GM21723 (cell line): ENCODE measurements around the gene EIF3F.

ENCODE experiments used
- ATAC-seq: cut with Tn5 transposase; IDR thresholded peaks from one replicate; pipeline ENCODE4 v1.9.1; 2021; ENCODE audit warnings: mild to moderate bottlenecking, moderate library complexity; ENCODE audit not compliant: unreplicated experiment

Gene EIF3F, protein sequence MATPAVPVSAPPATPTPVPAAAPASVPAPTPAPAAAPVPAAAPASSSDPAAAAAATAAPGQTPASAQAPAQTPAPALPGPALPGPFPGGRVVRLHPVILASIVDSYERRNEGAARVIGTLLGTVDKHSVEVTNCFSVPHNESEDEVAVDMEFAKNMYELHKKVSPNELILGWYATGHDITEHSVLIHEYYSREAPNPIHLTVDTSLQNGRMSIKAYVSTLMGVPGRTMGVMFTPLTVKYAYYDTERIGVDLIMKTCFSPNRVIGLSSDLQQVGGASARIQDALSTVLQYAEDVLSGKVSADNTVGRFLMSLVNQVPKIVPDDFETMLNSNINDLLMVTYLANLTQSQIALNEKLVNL

DNA sequence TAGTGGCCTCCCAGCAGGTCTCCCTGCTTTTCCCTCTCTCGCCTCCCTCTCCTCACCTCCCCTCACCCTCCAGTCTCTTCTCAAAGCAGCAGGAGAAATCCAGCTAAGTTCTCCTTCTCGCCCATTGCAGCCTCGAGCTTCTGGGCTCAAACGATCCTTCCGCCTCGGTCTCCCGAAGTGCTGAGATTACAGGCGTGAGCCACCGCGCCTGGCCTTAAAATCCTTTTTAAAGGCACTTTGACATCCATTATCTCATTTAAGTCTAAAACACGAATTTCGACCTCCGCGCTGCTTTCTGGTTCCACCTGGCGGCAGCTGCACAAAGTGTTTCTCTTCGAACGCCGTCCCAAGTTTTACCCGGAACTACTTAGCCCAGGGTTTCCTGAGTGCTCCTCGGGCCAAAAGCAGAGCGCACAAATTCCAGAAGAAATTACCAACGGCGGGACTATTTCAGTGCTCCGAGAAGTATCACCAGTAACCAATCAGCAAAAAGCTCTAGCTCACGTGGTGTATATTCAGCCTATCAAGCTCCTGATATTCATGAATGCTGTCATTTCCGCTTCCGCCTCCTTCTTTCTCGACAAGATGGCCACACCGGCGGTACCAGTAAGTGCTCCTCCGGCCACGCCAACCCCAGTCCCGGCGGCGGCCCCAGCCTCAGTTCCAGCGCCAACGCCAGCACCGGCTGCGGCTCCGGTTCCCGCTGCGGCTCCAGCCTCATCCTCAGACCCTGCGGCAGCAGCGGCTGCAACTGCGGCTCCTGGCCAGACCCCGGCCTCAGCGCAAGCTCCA, at the start of gene EIF3F:
Gene EIF3F, plus strand, starts transcription at position 570 of the 792 bp plus-strand sequence. Its CDS starts 16 bp downstream, at position 586.
- ATAC-seq: peak; percentile 97

DNA sequence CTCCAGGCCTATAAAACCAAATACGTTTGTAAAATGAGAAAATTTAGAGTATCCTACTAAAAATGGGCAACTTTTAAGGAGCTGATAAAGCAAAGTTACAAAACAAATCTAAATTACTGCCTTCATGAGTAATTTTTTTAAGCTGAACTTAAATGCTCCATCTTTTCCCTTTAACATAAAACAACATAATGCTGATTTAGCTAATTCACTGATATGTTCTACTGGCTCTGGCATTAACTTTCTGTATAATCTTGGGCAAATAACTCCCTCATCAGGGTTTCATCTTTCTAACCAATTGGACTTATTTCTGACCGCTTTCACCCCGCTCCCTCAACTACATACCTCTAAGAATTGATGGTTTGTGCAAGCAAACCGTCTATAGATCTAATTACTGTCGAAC, 46.0 kb upstream of the EIF3F start:
- ATAC-seq: no peak

DNA sequence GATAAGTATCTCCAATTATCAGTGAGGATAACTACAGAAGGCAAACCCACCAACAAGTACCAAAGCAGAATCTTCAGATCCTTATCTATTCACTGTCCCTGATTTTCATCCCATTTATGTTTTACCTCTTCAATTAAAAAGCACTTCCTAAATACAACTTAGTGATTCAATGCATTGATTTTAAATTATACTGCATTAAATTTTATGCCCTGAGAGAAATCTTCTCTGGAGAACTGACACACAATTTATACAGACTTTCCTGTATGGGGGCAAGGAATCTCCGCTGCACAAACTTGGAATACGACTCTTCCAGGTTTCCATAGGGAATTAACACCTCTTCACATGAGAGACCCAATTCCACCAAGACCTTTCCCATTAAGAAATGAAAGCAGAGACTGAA, 45.5 kb upstream of the EIF3F start, which contains the start of gene OR10A3:
Gene OR10A3, minus strand, starts transcription at position 101 of the 400 bp plus-strand sequence. CDS start 2,188 bp downstream, outside the sequence.
- ATAC-seq: no peak

DNA sequence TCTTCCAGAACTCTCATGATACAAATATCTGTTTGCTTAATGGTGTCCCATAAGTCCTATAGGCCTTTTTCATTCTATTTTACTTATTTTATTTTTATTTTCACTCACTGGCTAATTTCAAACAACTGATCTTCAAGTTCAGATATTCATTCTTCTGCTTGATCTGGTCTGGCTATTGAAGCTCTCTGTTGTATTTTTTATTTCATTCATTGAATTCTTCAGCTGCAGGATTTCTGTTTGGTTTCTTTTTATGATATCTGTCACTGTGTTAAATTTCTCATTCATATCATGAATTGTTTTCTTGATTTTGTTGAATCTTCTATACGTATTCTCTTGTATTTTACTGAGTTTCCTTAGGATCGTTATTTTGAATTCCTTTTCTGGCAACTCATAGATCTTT, 43.0 kb upstream of the EIF3F start:
- no peak for ATAC-seq

DNA sequence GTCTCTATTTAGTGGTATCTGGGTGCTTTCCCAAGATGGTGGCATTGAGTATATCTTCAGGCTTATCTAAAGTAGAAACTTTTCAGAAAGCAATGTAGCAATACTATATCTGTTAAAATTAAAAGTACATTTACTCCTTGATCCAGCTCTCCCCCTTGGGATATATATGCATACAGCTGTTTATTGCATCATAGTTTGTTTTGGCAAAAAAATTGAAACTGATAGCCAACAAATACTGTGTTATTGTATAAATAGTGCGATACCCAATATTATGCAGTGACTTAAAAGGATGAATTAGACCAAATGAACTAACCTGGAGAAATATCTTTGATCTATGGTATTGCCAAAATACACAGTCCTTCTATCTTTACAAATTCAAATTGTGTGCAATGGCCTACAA, 37.2 kb upstream of the EIF3F start:
- ATAC-seq: no peak

DNA sequence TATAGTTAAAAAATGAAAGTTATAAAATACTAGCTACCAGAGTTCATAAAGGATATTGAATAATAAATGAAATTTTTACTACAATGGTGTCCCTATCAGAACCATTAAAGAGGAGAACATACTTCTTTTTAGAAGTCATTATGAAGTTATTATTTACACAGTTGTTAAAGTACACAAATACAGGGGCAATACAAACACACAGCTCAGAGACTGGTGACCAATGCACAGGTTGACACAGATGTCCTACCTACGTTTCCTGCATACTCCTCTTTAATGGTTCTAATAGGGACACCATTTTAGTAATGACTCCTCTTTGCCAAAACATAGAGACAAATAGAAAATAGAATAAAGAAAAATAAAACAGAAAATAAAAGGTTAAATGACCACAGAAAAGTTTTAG, 31.9 kb upstream of the EIF3F start:
- no peak for ATAC-seq

DNA sequence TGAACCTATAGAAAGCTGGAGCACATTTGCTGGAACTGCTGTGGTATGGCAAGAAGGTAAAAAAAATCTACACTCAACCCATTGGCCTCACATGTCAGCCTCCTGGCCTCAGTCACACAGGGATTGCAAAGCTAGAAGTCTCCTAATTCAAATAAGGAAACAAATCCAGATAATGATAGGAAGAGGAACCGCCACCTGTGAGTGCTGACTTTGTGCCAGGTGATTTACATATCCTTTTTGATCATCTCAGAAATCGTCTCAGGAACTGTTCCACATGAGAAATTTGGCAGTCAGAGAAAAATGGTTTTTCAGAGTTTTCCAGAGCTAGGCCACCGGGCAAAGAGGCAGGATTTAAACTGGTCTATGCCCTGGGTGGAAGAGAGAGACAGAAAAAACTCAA, 22.9 kb upstream of the EIF3F start:
- ATAC-seq: no peak

DNA sequence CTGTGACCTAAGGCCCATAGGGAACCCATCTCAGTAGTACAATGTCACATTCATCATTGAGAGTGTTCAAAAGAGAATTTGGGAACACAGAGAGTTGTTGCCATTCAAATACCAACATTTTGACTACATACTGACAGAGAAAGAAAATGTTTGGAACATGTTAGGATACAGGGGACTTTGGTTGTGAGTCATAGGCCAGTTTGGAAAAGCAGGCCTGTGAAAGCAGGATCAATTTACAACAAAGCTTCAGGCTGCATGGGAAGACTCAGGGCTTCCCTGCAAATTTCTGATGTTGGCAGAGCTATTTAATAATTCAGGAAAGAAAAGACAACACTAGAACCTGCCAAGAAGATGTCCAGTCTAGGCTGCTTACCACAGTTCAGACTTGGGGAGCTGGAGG, 22.3 kb upstream of the EIF3F start:
- no peak for ATAC-seq

DNA sequence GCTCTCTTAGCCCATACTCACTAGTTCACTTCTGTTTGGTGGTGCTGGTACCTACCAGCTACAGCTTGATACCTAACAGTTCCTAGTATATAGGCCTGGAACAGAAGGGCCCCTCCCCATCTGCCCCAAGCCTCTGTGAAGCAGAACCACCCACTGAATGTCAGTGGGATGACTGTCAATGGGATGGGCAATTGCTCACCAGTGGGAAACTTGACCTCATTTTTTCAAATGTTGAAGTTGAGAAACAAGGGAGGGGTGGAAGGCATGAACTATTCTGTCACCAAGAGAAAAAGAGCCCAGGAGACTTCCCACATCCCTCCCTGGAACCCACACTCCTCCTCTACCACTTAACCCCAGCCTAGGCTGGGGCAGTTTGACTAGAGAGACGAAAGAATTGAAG, 21.8 kb upstream of the EIF3F start, which contains the start of gene NLRP10:
Gene NLRP10, minus strand, starts transcription at position 62 of the 400 bp plus-strand sequence. CDS start 1,952 bp downstream, outside the sequence.
- ATAC-seq: no peak

DNA sequence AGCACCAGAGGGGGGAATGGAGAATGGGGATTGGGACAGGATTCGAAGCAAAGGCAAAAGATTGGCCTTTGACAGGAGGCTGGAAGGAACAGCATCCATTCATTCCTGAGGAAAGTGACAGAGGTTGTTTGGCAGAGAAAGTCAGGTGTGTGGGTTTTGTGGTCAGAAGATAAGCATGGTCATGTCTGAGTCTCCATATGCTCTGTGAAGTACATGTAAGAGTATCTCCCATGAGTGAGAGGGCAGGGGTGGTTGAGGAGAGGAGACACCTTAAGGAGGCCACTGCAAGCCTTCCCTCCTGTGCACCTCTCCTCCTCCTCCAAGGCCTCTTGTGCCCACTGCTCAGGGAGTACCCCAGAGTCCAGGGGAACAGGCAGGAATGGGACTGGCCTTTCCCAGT, 20.0 kb upstream of the EIF3F start:
- ATAC-seq: no peak

DNA sequence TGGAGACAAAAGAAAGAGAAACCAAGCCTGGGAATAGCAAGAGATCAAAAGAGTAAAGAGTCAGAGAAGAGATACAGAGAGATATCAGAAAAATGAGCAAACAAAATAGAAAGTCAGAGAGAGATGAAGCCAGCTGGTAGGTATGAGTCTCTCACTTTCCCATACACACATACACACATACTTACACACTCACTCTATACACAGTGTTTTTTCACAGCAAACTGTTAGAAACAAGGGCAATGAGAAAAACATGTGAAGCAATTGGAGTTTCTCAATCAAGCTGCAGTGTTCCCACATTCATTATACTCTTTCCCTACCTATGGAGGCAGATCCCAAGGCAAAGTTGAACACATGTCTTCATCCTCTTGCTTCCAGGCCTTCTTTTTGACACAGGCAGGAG, 19.3 kb upstream of the EIF3F start:
- ATAC-seq: no peak

DNA sequence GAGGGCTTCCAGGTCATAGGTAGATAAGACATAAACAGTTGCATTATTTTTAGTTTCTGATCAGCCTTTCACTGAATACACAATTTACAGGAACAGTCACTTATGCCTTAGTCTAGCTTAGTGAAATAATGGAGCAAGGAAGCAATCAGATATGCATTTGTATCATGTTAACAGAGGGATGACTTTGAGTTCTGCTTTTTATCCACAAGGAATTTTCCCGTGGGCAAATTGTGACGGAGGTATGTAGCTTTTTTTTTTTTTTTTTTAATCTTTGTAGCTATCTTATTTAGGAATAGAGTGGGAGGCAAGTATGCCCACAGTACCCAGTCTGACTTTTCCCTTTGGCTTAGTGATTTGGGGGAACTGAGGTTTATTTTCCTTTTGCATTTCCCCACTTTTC, 18.5 kb upstream of the EIF3F start:
- ATAC-seq: no peak

DNA sequence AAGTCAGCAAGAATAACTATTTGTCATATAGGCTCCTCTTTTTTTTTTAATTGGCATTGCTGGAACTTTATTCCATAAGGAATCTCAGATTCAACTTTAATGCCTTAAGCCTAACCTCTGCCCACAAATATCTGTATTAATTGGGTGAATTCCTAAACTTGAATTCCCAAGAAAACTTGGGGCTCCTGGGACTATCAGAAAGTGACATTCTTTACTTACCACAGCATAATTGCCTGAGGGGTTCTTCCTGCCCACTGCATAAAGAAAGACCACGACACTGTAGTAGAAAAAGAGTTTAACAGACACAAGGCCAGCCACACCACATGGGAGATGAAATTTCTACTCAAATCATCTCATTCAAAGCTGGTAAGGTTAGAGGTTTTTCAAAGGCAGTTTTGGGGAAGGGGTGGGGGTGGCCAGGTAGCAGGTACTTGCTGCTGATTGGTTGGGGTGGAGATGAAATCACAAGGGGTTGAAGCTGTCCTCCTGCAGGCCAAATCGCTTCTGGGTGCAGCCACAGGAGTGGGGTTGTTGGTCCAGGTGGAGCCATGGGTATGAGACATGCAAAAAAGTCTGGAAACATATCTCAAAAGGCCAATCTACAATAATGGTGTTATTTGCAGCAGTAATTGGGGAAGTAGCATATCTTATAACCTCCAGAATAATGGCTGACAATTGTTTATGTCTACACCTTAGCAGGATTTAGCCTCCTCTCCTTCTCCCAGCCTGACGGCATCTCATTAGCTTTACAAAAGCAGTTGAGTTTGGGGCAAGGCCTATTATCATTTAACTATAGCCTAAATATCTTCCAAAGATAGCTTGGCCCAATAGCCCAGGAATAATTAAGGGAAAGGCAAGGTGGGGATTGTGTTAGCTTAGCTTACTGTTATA, 17.1 kb upstream of the EIF3F start:
- ATAC-seq: no peak

DNA sequence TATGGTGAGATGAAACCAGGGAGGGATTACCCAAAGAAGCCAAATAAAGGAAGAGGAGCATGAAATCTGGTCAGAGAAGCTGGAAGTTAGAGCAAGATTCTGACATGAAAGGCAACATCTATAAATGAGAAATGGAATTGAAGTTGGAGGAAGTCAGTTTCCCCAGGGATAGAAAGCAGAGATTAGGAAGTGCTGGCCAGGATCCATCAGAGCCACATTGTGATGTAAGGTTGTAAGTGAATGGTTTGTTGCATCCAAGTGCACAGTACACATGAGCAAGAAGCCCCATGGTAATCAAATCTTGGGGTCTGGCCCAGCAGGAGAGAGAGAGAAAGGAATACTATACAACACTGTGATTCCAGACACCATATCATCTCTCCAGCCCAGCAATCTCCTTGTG, 15.3 kb upstream of the EIF3F start:
- no peak for ATAC-seq

DNA sequence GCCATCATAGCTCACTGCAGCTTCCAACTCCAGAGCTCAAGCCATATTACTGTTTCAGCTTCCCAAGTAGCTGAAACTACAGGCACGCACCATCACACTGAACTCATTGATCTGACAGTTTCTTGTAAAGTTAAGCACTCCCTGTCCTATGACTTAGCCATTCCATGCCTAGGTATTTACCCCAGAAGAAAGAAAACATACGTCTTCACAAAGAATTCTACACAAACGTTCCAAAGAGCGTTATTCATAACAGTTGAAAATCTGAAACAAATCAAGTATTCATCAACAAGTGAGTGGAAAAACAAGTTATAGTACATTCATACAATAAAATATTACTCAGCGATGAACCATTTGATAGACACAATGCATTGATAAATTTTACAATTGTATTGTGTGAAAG, 14.1 kb upstream of the EIF3F start:
- ATAC-seq: no peak

DNA sequence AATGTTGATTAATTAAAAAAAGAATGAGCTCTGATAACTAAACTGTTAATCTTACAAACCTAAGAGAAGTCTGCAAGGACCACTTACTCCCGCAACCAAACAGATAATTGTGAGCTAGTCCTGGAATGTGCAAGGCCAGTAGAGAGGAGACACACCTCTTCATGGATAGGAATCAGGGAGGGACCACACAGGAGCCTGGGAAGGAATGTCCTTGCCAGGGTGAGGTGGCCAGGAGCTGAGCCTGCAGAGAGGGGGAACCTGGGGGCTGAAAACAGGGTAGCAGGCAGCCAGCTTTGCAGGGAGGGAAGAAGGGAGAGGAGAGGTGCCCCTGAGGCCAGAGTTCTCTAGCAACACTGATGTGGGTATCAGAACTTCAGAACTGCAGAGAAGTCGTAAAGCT, 12.5 kb upstream of the EIF3F start:
- ATAC-seq: no peak

DNA sequence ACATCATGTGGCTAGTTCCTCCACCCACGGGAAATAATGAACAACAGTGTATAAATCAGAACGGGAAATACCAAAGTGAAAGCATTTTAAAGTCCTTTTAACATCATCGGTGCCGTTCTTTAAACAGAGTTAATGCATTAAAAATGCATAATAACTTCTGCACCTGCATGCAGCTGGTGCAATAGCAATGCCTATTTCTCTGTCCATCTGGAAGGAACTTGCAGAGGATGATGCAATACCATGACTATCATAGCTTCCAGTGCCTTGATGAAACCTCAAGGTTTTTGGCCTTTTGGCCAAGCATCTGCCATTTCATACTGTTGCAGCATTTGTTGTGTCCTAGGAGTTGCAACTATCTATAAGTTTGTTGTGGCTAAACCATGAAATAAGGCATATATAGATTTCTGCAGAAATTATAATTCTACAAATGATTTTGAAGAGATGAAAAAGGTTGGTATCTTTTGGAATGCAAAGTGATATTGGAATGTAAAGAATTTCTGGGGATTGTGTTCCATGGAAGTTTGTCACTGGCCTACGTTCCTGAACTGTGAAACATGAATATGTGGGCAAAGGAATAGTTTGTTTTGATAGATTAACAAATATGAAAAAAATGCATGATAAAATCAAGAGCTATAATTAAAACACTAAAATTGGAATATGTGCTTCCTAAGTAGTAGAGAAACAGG, 9.8 kb upstream of the EIF3F start:
- no peak for ATAC-seq

DNA sequence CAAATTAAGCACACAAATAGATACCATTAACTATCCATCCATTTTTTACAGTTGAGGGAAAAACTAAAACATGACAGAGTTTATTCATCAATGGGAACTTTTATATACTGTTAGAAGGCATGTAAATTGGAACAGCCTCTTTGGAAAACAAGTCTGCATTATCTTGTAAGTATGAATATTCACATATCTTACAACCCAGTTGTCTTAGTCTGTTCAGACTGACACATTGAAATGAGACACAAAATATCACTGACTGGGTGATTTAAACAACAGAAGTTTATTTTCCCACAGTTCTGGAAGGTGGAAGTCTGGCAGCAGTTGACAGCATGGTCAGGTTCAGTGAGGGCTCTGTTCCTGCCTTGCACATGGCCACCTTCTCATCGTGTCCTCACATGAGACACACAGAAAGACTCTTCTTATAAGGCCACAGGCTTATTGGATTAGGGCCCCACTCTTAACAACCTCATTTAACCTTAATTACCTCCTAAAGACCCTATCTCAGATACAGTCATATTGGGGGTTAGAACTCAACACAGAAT, 5.4 kb upstream of the EIF3F start:
- no peak for ATAC-seq

DNA sequence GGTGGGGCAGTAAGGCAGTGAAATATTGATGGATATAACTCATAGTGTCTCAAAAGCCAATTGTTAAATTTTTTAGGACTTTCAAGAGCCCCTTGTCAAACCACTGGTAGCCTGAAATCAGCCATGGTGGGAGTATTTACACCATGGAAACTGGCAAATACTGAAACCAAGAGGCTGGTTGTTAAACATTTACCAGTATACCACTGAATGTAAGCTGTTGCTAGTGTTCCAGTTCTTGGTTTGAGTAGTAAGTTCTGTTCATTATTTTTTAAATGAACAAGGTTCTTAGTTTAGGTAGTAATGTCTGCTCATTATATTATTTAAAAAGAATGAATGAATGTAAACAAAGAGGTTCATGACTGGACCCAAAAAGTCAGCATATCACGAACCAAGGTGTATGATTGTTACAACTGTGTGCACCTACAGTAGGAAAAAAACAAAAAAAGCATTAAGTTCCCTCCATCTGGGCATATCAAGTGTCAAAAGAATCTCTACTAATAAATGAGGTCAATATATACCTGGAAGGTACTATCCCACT, 4.5 kb upstream of the EIF3F start:
- ATAC-seq: no peak
